SH-SY5Y (cell line): ENCODE measurements around the gene SLC34A3.

ENCODE experiments used
- GATA2 ChIP-seq: IDR thresholded peaks from 2 replicates; pipeline ENCODE4 v1.6.1; 2011; ENCODE audit warnings: mild to moderate bottlenecking, low read depth, low read length
- GATA3 ChIP-seq: IDR thresholded peaks from 2 replicates; pipeline ENCODE4 v1.6.1; 2011; ENCODE audit warnings: low read depth, mild to moderate bottlenecking, low read length, moderate library complexity

- no peak for TF ChIP-seq GATA2
- TF ChIP-seq GATA3, result no peak
Observed at GRCh38 chr9:137251194-137251461, 20.4 kb downstream of the SLC34A3 start, which contains the start of gene STPG3.
